Panc1 (cell line): Measurements from ENCODE around the gene IHH. TPM values are rescaled to one million over a fixed set of nuclear protein-coding genes. Genes with fewer than 3 reads are reported as not detected.

Source experiments
- ATAC-seq: fragments of 200-7000 bp; cut with Tn5 transposase; 2 replicates; pipeline ENCODE4 v1.9.1; 2020; ENCODE audit warnings: mild to moderate bottlenecking, moderate library complexity
- BruUV-seq: library from RNA; stranded (reverse); fragments of 400-500 nt; replicated peaks from 2 replicates; lab custom pipeline; 2021; lab: Mats Ljungman, UMichigan
- CTCF ChIA-PET: fragments of 300-600 bp; sonication (Branson Sonifier 250); formaldehyde crosslinking; loops from one replicate; lab custom pipeline; 2022; ENCODE audit warnings: antibody characterized with exemption; lab: Charles Lee
- POLR2A ChIA-PET: fragments of 300-600 bp; sonication (Branson Sonifier 250); formaldehyde crosslinking; loops from one replicate; lab custom pipeline; 2022; ENCODE audit warnings: antibody characterized with exemption; lab: Charles Lee
- DNase-seq: peaks from one replicate; pipeline ENCODE4 v3.0.0-alpha.2; 2010; ENCODE audit warnings: low read depth, low spot score
- H3K27ac ChIP-seq: 2 replicates; pipeline ENCODE4 v1.5.1; 2011; ENCODE audit warnings: mild to moderate bottlenecking, low read length, inconsistent platforms
- H3K27me3 ChIP-seq: fragments of 200-500 bp; sonication (Bioruptor generic); 2 replicates; pipeline ENCODE4 v1.6.0; 2014; ENCODE audit warnings: low read length, inconsistent platforms; ENCODE audit not compliant: control insufficient read depth, insufficient read depth
- H3K36me3 ChIP-seq: fragments of 200-500 bp; sonication (Bioruptor generic); 2 replicates; pipeline ENCODE4 v1.5.1; 2014; ENCODE audit warnings: inconsistent platforms, mild to moderate bottlenecking, low read length, moderate library complexity; ENCODE audit not compliant: control insufficient read depth, insufficient read depth
- H3K4me1 ChIP-seq: 2 replicates; pipeline ENCODE4 v1.5.1; 2011; ENCODE audit warnings: inconsistent platforms, mild to moderate bottlenecking, low read length, moderate library complexity; ENCODE audit not compliant: control insufficient read depth, insufficient read depth
- H3K4me3 ChIP-seq, 2 experiments: 2 replicates each; pipeline ENCODE4 v1.5.1; 2011 to 2012; ENCODE audit warnings: low read depth in 2 of 2, low read length in 2 of 2, mild to moderate bottlenecking in 2 of 2, inconsistent platforms in 1 of 2, moderate library complexity in 1 of 2
- H3K9me3 ChIP-seq: fragments of 200-500 bp; sonication (Bioruptor generic); 2 replicates; pipeline ENCODE4 v1.5.1; 2014; ENCODE audit warnings: low read depth, mild to moderate bottlenecking, inconsistent platforms, low read length, moderate library complexity; ENCODE audit not compliant: control insufficient read depth, insufficient read depth
- CTCF ChIP-seq: fragments of 450-650 bp; IDR thresholded peaks from 2 replicates; pipeline ENCODE4 v1.5.1; 2017; ENCODE audit warnings: mild to moderate bottlenecking
- POLR2AphosphoS5 ChIP-seq: IDR thresholded peaks from 2 replicates; pipeline ENCODE4 v1.6.1; 2012; ENCODE audit warnings: mild to moderate bottlenecking, low read depth, low read length, moderate library complexity
- REST ChIP-seq, 2 experiments: IDR thresholded peaks; 2 replicates each; pipeline ENCODE4 v1.6.1; 2011 to 2012; ENCODE audit warnings: low read depth in 2 of 2, control low read depth in 1 of 2, low read length in 1 of 2, mild to moderate bottlenecking in 1 of 2, moderate library complexity in 1 of 2; ENCODE audit not compliant: insufficient read depth in 1 of 2
- SIN3A ChIP-seq: IDR thresholded peaks from 2 replicates; pipeline ENCODE4 v1.6.1; 2012; ENCODE audit warnings: low read depth, mild to moderate bottlenecking, low read length, moderate library complexity, borderline replicate concordance; ENCODE audit not compliant: insufficient read depth
- TCF7L2 ChIP-seq: IDR thresholded peaks from 2 replicates; pipeline ENCODE4 v1.6.1; 2011; ENCODE audit warnings: mild to moderate bottlenecking, low read depth, low read length, inconsistent platforms
- in situ Hi-C: cut with HindIII; loops from 2 replicates; pipeline ENCODE4 v1.10.0; 2016; ENCODE audit warnings: low sequenced_read_pairs, low pct_unique_long_range_greater_than_20kb
- intact Hi-C: fragments of 100-400 bp; cut with micrococcal nuclease; formaldehyde crosslinking; loops from one replicate; pipeline ENCODE4 v1.10.0; 2022; ENCODE audit not compliant: unreplicated experiment
- total RNA-seq: library from RNA; stranded (reverse); gene quantifications from one replicate; pipeline ENCODE4 v1.2.1, GENCODE V29; 2021; ENCODE audit not compliant: unreplicated experiment

Gene IHH
- total RNA-seq, 1 experiment from 2014 or later, result 0.23 TPM

DNA sequence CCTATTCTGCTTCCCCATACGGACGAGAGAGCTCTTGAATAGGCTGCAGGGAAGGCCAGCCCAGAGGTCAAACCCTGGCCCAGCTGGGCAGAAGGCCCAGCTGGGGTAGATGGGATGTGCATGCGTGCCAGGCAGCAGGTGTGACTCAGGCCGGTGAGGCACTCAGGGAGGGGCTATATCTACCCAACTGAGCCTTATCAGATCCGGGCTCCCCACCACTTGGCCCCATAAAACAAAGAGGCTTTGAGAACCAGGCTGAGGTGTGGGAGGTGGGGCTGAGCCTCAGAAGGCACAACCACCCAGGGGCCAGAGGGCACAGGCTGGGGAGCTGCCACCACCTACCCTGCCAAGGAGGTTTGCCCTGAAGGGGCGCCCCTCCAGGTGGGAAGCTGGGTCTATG lies 11.4 kb downstream of the IHH start:
- POLR2A ChIA-PET, result no interaction called here
- BruUV-seq, result no TSS peak
- CTCF ChIA-PET, result no interaction called here
- H3K4me3 ChIP-seq, result no peak overlapping the region
- H3K4me1 ChIP-seq, result no peaks in the 10 kb centered on the region
- ATAC-seq, result peak; percentile 39; the same call in 1 of the 2 replicates
- no peaks in the 10 kb centered on the region for H3K36me3 ChIP-seq
- no peaks in the 10 kb centered on the region for H3K9me3 ChIP-seq
- intact Hi-C loops (no loop called here), in situ Hi-C loops (no loop called here)
- TF ChIP-seq SIN3A (no peak), TCF7L2 (no peak), REST (IDR thresholded peaks at IDR 0.05; ENCODE audit: insufficient read depth in 1 of 2, low read depth in 2 of 2, low read length in 1 of 2) (no peak), POLR2AphosphoS5 (no peak), CTCF (no peak)
- H3K27me3 ChIP-seq, result peaks cover 12% of the 10 kb centered on the region
- no peak overlapping the region for H3K27ac ChIP-seq
- DNase-seq, result no peak

DNA sequence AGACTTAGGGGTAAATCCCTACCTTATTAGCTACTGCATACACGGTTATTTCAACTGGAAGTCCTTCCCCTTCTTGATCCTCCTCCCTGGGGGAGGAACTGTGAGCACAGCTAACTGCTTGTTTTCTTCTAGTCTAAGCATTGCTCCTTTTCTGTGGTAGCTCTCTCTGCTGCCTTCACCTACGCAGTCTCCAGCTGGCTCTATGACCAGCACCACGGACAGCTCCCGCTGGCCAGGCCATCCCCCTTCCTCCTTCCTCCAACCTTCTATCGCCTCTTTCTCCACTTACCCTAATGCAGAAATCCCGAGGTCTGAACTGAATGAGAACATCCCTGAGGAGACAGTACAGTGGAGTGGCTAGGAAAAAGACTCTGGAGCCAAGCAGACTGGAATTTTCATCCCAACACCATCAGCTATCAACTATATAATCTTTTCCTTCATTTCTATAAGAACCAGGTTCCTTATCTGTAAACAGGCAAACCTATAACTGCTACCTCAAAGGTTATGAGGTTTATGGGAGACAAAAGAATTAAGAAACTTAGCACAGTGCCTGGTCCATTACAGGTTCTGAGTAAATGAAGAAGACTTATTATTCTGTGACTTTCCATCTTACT lies 14.7 kb downstream of the IHH start:
- Histone ChIP-seq H3K27me3 (peaks cover 21% of the 10 kb centered on the region), H3K27ac (no peak overlapping the region), H3K9me3 (no peaks in the 10 kb centered on the region), H3K36me3 (no peaks in the 10 kb centered on the region), H3K4me1 (no peaks in the 10 kb centered on the region), H3K4me3 (no peak overlapping the region)
- in situ Hi-C loops, result no loop called here
- DNase-seq (no peak), ATAC-seq (0 out of 2 replicates have a peak, but pooled peaks have one; percentile 56)
- TF ChIP-seq REST (IDR thresholded peaks at IDR 0.05; ENCODE audit: insufficient read depth in 1 of 2, low read depth in 2 of 2, low read length in 1 of 2) (peak; percentile 96 to 97), POLR2AphosphoS5 (no peak)
- no TSS peak for BruUV-seq
- POLR2A ChIA-PET, result no interaction called here
- CTCF ChIA-PET, result interaction anchor here (0.6 to 2.7 kb wide), 3 partner anchors 16 to 319 kb away, joined by 3 to 10 read pairs (median 10); no protein-coding TSS in a partner anchor
- intact Hi-C loops, result no loop called here
